Measurements from ENCODE around the gene FKBP4.

Gene FKBP4

GRCh38 chr12:2844786-2845185, 50.0 kb downstream of the FKBP4 start:
- Histone ChIP-seq H3K9me3 (ENCODE audit: control insufficient read depth, insufficient read depth, low read length) (no peaks in the 10 kb centered on the region), H3K4me2 (ENCODE audit: low read length) (no peak overlapping the region), H3K27ac (ENCODE audit: low read depth, low read length) (no peak overlapping the region), H3F3A (ENCODE audit: control insufficient read depth, insufficient read depth) (no peaks in the 10 kb centered on the region), H3K79me2 (ENCODE audit: control insufficient read depth, low read length) (no peaks in the 10 kb centered on the region), H3K36me3 (ENCODE audit: control insufficient read depth, low read length) (peaks cover 3% of the 10 kb centered on the region), H4K20me1 (ENCODE audit: control insufficient read depth, insufficient read depth, low read depth, low read length) (no peaks in the 10 kb centered on the region), H3K4me1 (ENCODE audit: control insufficient read depth, low read length) (no peaks in the 10 kb centered on the region), H3K27me3 (ENCODE audit: control insufficient read depth, low read length) (no peaks in the 10 kb centered on the region), H3K4me3 (ENCODE audit: low read length) (no peak overlapping the region), H3K9me2 (replicated peaks; ENCODE audit: control insufficient read depth, low read length) (no peaks in the 10 kb centered on the region)
- no peak for TF ChIP-seq EZH2phosphoT487 (IDR thresholded peaks at IDR 0.05; ENCODE audit: borderline replicate concordance, low read length)
- TF ChIP-seq CTCF (IDR thresholded peaks at IDR 0.05; ENCODE audit: low read depth, low read length, poor library complexity, severe bottlenecking): no peak

- peaks cover 3% of the 10 kb centered on the region for H3K36me3 ChIP-seq (ENCODE audit: control insufficient read depth, low read length)
- H3K79me2 ChIP-seq (ENCODE audit: control insufficient read depth, low read length): no peaks in the 10 kb centered on the region
- no peak overlapping the region for H3K27ac ChIP-seq (ENCODE audit: low read depth, low read length)
- H3K4me2 ChIP-seq (ENCODE audit: low read length): no peak overlapping the region
- no peaks in the 10 kb centered on the region for H3K9me2 ChIP-seq (replicated peaks; ENCODE audit: control insufficient read depth, low read length)
- no peak overlapping the region for H3K4me3 ChIP-seq (ENCODE audit: low read length)
- H3F3A ChIP-seq (ENCODE audit: control insufficient read depth, insufficient read depth): no peaks in the 10 kb centered on the region
- H3K9me3 ChIP-seq (ENCODE audit: control insufficient read depth, insufficient read depth, low read length): no peaks in the 10 kb centered on the region
- no peak for TF ChIP-seq EZH2phosphoT487 (IDR thresholded peaks at IDR 0.05; ENCODE audit: borderline replicate concordance, low read length)
- no peak for TF ChIP-seq CTCF (IDR thresholded peaks at IDR 0.05; ENCODE audit: low read depth, low read length, poor library complexity, severe bottlenecking)
- no peaks in the 10 kb centered on the region for H3K4me1 ChIP-seq (ENCODE audit: control insufficient read depth, low read length)
- no peaks in the 10 kb centered on the region for H4K20me1 ChIP-seq (ENCODE audit: control insufficient read depth, insufficient read depth, low read depth, low read length)
- H3K27me3 ChIP-seq (ENCODE audit: control insufficient read depth, low read length): no peaks in the 10 kb centered on the region
Observed at GRCh38 chr12:2845280-2845679, 50.5 kb downstream of the FKBP4 start.

- Histone ChIP-seq H3K9me3 (ENCODE audit: control insufficient read depth, insufficient read depth, low read length) (no peaks in the 10 kb centered on the region), H3K36me3 (ENCODE audit: control insufficient read depth, low read length) (no peaks in the 10 kb centered on the region), H3F3A (ENCODE audit: control insufficient read depth, insufficient read depth) (0 out of 2 replicates have a peak, but pooled peaks cover 2% of the 10 kb centered on the region), H3K79me2 (ENCODE audit: control insufficient read depth, low read length) (no peaks in the 10 kb centered on the region), H3K4me3 (ENCODE audit: low read length) (no peak overlapping the region), H3K9me2 (replicated peaks; ENCODE audit: control insufficient read depth, low read length) (no peaks in the 10 kb centered on the region), H3K4me2 (ENCODE audit: low read length) (no peak overlapping the region), H3K27me3 (ENCODE audit: control insufficient read depth, low read length) (no peaks in the 10 kb centered on the region), H3K4me1 (ENCODE audit: control insufficient read depth, low read length) (no peaks in the 10 kb centered on the region), H3K27ac (ENCODE audit: low read depth, low read length) (no peak overlapping the region), H4K20me1 (ENCODE audit: control insufficient read depth, insufficient read depth, low read depth, low read length) (no peaks in the 10 kb centered on the region)
- TF ChIP-seq CTCF (IDR thresholded peaks at IDR 0.05; ENCODE audit: low read depth, low read length, poor library complexity, severe bottlenecking): no peak
- no peak for TF ChIP-seq EZH2phosphoT487 (IDR thresholded peaks at IDR 0.05; ENCODE audit: borderline replicate concordance, low read length)
Observed at GRCh38 chr12:2851931-2852330, 57.2 kb downstream of the FKBP4 start.

Data from DOHH2 (cell line).